Right ventricle myocardium inferior (tissue), 1 donor: ENCODE measurements around the gene CRY1. TPM values are rescaled to one million over a fixed set of nuclear protein-coding genes. Genes with fewer than 3 reads are reported as not detected.
"Not testable (repeated sequence)": the region's sequence is repeated elsewhere in the genome, so short reads cannot be mapped to it uniquely, and the experiment has no call there.

ENCODE experiments used
- ATAC-seq: fragments of 200-7000 bp; cut with Tn5 transposase; one replicate; pipeline ENCODE4 v1.9.1; 2020; ENCODE audit warnings: mild to moderate bottlenecking, moderate library complexity
- DNase-seq: peaks from one replicate; pipeline ENCODE4 v3.0.0; 2021; ENCODE audit errors: missing footprints
- intact Hi-C: fragments of 100-400 bp; cut with DNase I; formaldehyde crosslinking; loops from one replicate; pipeline ENCODE4 v1.11.0; 2022
- total RNA-seq: library from RNA; stranded (reverse); fragmentation: NEBNext Ultra II Directional; extraction: Animal tissue kit (Norgen Biotek cat#: 25700); gene quantifications from one replicate; pipeline ENCODE4 v1.2.1, GENCODE V29; 2021
- donor health status: DM: no; HTN: yes; CAD: no; lungs with severe emphysema.

CRY1 gene
- total RNA-seq, 1 donor from 2014 or later = 7.4 TPM

GRCh38 chr12:107109726-107110719, 16.7 kb upstream of the CRY1 start:
- DNase-seq (no peak), ATAC-seq (peak; percentile 59)
- intact Hi-C loops = no loop called here

GRCh38 chr12:107108995-107109508, 15.7 kb upstream of the CRY1 start:
- intact Hi-C loops = no loop called here
- DNase-seq (no peak), ATAC-seq (no peak)

- intact Hi-C loops, DNase-seq, ATAC-seq: not testable (repeated sequence)
Measured at GRCh38 chr12:107108366-107108765, 15.0 kb upstream of the CRY1 start.

GRCh38 chr12:107107381-107107780, 14.0 kb upstream of the CRY1 start:
- intact Hi-C loops = no loop called here
- ATAC-seq (no peak), DNase-seq (no peak)

- DNase-seq (no peak), ATAC-seq (no peak)
- intact Hi-C loops = no loop called here
Measured at GRCh38 chr12:107106241-107107025, 13.1 kb upstream of the CRY1 start.

GRCh38 chr12:107105410-107105703, 12.0 kb upstream of the CRY1 start:
- ATAC-seq (no peak), DNase-seq (no peak)
- intact Hi-C loops = no loop called here

- intact Hi-C loops = loop anchor here (5.0 kb wide), 1 partner anchor 716 kb away; no protein-coding TSS in a partner anchor
- DNase-seq (no peak), ATAC-seq (no peak)
Measured at GRCh38 chr12:107103516-107103915, 10.2 kb upstream of the CRY1 start.

- intact Hi-C loops = loop anchor here (5.0 kb wide), 1 partner anchor 716 kb away; no protein-coding TSS in a partner anchor
- ATAC-seq = no peak
- DNase-seq = no peak
Measured at GRCh38 chr12:107103097-107103496, 9.7 kb upstream of the CRY1 start.

GRCh38 chr12:107102294-107102693, 8.9 kb upstream of the CRY1 start:
- no peak for DNase-seq
- ATAC-seq = no peak
- intact Hi-C loops = loop anchor here (5.0 kb wide), 1 partner anchor 715 kb away; no protein-coding TSS in a partner anchor

- DNase-seq = no peak
- intact Hi-C loops = loop anchor here (5.0 kb wide), 1 partner anchor 714 kb away; no protein-coding TSS in a partner anchor
- ATAC-seq = no peak
Measured at GRCh38 chr12:107101651-107102050, 8.3 kb upstream of the CRY1 start.

GRCh38 chr12:107099917-107100316, 6.6 kb upstream of the CRY1 start:
- DNase-seq = no peak
- no peak for ATAC-seq
- intact Hi-C loops = loop anchor here (5.0 to 10.0 kb wide), 2 partner anchors 145 to 713 kb away; partner anchors contain the start of gene TMEM263

- intact Hi-C loops = loop anchor here (10.0 kb wide), 1 partner anchor 142 kb away; the partner anchor contains the start of gene TMEM263
- no peak for ATAC-seq
- DNase-seq = no peak
Measured at GRCh38 chr12:107096571-107096970, 3.2 kb upstream of the CRY1 start.

- intact Hi-C loops = loop anchor here (5.0 to 10.0 kb wide), 2 partner anchors 67 to 139 kb away; partner anchors contain the start of gene TMEM263
- ATAC-seq (no peak), DNase-seq (no peak)
Measured at GRCh38 chr12:107094183-107094448, 767 bp upstream of the CRY1 start.

GRCh38 chr12:107092669-107093416, 506 bp downstream of the CRY1 start:
- peak; percentile 73 for DNase-seq
- peak; percentile 14 for ATAC-seq
- intact Hi-C loops = loop anchor here (1.0 to 10.0 kb wide), 3 partner anchors 66 to 138 kb away; partner anchors contain the start of genes MTERF2 and TMEM263

- ATAC-seq = peak; percentile 5
- no peak for DNase-seq
- intact Hi-C loops = loop anchor here (5.0 to 10.0 kb wide), 2 partner anchors 65 to 137 kb away; partner anchors contain the start of gene TMEM263
Measured at GRCh38 chr12:107091989-107092641, 1.2 kb downstream of the CRY1 start.

- ATAC-seq = no peak
Measured at GRCh38 chr12:107091381-107091780, 2.0 kb downstream of the CRY1 start.

GRCh38 chr12:107090711-107091110, 2.6 kb downstream of the CRY1 start:
- intact Hi-C loops = loop anchor here (5.0 to 10.0 kb wide), 2 partner anchors 63 to 136 kb away; partner anchors contain the start of gene TMEM263
- no peak for ATAC-seq

More at GRCh38 chr12:107091381-107091780, 2.0 kb downstream of the CRY1 start:
- intact Hi-C loops = loop anchor here (5.0 to 10.0 kb wide), 2 partner anchors 64 to 137 kb away; partner anchors contain the start of gene TMEM263
- DNase-seq = no peak

GRCh38 chr12:107088912-107089311, 4.4 kb downstream of the CRY1 start:
- ATAC-seq (no peak), DNase-seq (no peak)
- intact Hi-C loops = no loop called here

More at GRCh38 chr12:107090711-107091110, 2.6 kb downstream of the CRY1 start:
- DNase-seq = no peak
